Activated T-cell treated with anti-CD3 and anti-CD28 coated beads for 1 hour (primary cell): Measurements from ENCODE around the gene GLB1L3.
"Not testable (repeated sequence)": the region's sequence is repeated elsewhere in the genome, so short reads cannot be mapped to it uniquely, and the experiment has no call there.

ENCODE experiments used
- DNase-seq: peaks from one replicate; pipeline ENCODE4 v3.0.0-alpha.2; 2020; ENCODE audit warnings: low read depth

GLB1L3 gene

GRCh38 chr11:134317103-134317502 is 40.9 kb downstream of the GLB1L3 start:
- no peak for DNase-seq

DNA sequence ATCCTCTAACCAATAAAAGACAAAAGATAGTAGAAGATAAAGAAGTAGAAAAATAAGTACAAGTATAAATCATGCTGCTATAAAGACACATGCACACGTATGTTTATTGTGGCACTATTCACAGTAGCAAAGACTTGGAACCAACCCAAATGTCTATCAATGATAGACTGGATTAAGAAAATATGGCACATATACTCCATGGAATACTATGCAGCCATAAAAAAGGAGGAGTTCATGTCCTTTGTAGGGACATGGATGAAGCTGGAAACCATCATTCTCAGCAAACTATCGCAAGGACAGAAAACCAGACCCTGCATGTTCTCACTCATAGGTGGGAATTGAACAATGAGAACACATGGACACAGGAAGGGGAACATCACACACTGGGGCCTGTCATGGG is 45.2 kb downstream of the GLB1L3 start:
- DNase-seq, result not testable (repeated sequence)

- DNase-seq, result no peak
Observed at GRCh38 chr11:134322553-134322952, 46.4 kb downstream of the GLB1L3 start.

DNA sequence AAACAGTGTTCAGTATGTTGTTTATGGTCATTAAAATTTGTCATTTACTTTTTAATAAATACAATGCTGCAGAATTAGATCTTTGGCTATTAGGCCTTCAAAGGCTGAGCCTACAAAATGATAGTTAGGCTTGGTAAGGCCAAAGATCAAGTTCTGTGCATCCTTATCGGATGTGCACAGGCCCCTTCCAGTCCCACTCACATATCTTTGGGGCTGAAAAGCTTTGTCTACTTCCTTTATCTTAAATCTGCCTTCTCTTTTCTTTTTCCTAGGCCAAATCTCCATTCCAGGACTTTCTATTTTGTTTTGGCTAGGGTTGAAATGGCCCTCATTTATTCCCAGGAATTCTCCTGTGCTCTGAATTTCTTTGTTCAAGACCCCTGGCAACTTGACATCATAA is 52.3 kb downstream of the GLB1L3 start:
- DNase-seq, result no peak

DNA sequence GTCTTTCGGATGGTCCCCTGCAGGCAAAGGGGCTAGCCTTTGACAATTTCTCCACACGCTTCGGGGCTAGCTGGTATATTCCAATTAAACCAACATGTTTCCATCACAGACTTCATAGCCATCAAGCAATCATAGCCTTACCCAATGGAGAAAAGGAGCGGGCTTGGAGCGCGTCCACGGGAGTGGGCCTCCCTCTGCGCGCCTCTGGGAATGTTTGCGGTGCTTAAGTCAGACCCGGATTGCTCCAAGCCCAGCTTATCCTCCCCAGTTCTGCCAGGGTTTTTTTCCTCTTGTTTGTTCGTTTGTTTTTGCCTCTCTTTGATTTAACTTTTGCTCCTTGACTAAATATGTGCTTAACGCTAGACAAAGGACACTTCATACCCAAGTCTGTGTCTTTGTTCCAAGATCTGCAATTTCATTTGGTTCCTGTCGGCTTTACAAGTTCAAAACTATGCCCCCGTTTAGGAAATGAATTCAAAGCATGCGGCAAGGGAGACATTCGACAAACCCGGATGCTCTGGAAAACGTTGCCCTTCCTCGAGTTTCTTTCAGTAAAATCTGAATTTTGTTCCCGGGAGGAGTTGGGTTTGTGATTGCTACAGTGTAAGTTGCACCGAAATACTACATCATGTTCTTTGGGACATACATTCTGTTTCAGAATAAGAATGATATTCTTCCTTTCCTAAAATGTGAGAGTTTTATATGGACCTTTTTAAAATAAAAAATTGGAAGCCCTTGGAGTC is 54.6 kb downstream of the GLB1L3 start:
- DNase-seq, result no peak

- peak; percentile 74 for DNase-seq
Observed at GRCh38 chr11:134331354-134332188, 55.4 kb downstream of the GLB1L3 start, which contains the start of gene GLB1L2. GLB1L2 (plus strand) TSS chr11:134331988; CDS start chr11:134332062, 74 bp downstream.

DNA sequence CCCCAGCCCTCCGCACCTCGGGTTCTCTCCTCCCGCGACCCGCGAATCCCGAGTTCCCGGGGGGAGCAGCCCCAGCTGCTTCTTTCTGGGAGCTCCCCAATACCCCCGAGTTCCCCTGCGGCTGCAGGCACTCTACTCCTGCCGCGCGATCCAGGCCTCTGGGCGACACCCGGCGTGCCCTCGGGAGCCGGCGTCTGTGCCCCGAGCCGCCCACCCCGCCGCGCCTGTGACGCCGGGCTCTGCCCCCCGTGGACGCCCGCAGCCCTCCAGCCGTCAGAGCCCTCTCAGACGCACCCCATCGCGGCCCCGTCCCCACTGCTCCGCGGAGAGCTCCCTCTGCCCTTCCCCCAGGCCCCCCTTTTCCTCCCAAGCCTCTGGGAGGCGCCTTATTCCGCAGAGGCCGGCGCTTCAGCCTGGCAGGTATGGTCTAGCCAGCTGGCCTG is 56.0 kb downstream of the GLB1L3 start:
- no peak for DNase-seq

- no peak for DNase-seq
Observed at GRCh38 chr11:134332782-134333181, 56.6 kb downstream of the GLB1L3 start.

DNA sequence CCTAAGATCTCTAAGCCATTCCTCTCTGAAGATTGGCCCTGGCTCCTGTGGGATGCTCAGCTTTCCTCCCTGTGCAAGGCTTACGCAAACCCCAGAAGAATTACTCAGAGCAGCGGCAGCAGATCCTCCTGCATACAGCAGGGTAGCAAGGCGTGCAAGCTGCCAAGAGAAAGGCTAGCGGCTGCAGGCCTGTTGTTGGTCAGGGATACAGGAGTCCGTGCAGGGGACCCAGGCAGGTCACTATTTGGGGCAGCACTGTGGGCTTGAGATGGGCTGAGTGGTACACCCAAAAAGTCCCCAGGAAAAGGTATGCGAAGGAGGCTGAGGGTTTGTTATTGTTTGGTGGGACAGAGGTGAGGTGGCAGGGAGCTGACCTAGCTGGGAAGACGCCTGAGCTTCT is 57.1 kb downstream of the GLB1L3 start:
- no peak for DNase-seq

- DNase-seq, result no peak
Observed at GRCh38 chr11:134333946-134334345, 57.8 kb downstream of the GLB1L3 start.

- no peak for DNase-seq
Observed at GRCh38 chr11:134334796-134335571, 58.8 kb downstream of the GLB1L3 start.

DNA sequence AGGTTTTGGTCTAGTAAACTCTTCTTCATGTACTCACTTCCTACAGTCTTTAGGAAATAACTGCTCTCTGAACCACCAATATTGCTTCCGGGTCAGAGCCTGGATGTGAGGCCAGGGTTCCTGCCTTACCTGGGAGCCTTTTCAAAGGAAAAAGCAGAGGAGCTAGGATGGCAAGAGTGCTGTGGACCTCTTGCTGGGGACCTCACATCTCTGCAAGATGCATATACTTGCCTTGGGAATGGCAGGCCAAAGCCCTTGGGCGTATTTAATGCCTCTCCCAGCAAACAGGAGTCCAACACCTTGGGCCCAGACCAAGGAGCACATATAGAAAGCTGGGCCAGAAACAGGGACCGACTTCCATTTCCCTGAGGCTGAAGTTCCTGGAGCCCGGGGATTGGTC is 60.9 kb downstream of the GLB1L3 start:
- DNase-seq, result no peak

GRCh38 chr11:134338068-134338467 is 61.9 kb downstream of the GLB1L3 start:
- no peak for DNase-seq

DNA sequence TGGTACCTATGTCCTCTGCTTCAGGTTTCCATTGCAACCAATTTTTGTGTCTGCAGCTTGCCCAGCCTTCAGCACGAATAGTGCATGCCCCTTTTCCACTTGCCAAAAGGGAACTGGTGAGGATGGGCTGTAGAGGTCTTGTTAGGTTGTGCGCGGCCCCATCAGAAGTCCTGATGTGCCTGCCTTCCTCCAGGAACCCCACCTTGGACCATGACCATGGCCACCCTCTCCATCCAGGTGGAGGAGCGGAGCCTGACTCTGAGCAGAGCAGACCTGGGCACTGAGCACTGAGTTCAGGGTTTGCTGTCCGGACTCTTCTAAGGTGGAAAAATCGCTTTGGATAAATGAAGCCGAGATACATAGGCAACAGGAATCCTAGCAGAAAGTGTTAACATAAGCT is 62.5 kb downstream of the GLB1L3 start:
- DNase-seq, result no peak

- no peak for DNase-seq
Observed at GRCh38 chr11:134339756-134340155, 63.6 kb downstream of the GLB1L3 start.

- no peak for DNase-seq
Observed at GRCh38 chr11:134340354-134340964, 64.3 kb downstream of the GLB1L3 start.

- no peak for DNase-seq
Observed at GRCh38 chr11:134341805-134342571, 65.8 kb downstream of the GLB1L3 start.

DNA sequence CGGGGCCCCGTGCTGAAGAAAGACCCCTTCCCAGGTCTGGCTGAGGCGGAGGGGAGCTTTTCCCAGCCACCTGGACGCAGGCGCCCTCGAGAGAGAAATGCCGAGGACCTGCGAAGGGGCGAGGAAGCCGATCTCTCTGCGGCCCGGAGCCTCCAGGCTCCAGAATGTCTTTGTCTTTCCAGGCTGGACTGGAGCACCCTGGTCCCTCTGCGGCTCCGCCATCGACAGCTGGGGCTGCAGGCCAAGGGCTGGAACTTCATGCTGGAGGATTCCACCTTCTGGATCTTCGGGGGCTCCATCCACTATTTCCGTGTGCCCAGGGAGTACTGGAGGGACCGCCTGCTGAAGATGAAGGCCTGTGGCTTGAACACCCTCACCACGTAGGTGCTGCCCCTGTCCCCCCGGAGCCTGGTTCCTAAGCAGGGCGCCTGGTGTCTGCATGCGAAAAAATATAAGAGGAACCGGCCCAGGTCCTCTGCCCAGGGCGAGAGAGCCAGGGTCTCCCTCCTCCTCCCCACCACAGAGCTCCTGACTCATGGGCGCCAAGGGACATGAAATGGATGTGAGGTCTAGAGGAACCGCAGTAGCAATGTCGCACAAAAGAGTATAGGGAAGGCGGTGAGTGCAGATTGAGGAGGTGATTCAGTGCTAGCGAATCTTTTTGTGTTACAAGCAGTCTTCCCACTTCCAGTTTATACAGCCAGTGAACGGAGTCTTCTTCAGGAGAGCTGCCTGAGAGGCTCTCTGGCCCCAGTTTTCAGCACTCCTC is 66.6 kb downstream of the GLB1L3 start:
- DNase-seq, result no peak

GRCh38 chr11:134343646-134344045 is 67.5 kb downstream of the GLB1L3 start:
- no peak for DNase-seq

GRCh38 chr11:134344497-134345236 is 68.5 kb downstream of the GLB1L3 start:
- DNase-seq, result not testable (repeated sequence)
